Thyroid gland (tissue), 4 donors: ENCODE results near the gene ITGAD.

Experiments
- CTCF ChIP-seq, 6 experiments: fragments of 200-600 bp in 3 of 6; fragments of 450-650 bp in 3 of 6; sonication (generic) in 3 of 6; IDR thresholded peaks; one replicate each; pipeline ENCODE4 v1.5.1; 2016 to 2019; ENCODE audit warnings: antibody characterized with exemption in 6 of 6, mild to moderate bottlenecking in 2 of 6, inconsistent platforms in 1 of 6, moderate library complexity in 1 of 6
- POLR2A ChIP-seq, 2 donors: fragments of 450-650 bp; IDR thresholded peaks; one replicate each; pipeline ENCODE4 v1.6.1; 2017; ENCODE audit warnings: antibody characterized with exemption in 2 of 2, mild to moderate bottlenecking in 2 of 2, moderate library complexity in 1 of 2

DNA sequence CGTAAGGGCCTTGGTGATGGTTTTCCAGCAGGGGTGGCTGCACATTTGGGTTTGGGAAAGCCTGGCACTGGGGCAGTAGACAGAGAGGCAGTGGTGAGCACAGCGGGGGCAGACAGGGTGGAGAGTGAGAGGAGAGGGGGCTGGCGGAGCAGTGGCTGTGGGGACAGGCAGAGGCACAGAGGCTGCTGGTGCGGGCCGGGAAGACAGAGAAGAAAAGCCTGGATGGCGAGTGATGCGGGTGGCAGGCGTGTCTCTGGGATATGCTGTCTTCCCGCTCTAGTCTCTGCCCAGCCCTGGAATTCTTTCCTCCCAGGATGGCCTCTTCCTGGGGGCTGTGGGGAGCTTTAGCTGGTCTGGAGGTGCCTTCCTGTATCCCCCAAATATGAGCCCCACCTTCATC, 16.9 kb downstream of the ITGAD start:
- TF ChIP-seq CTCF (IDR thresholded peaks at IDR 0.05): no peak
- TF ChIP-seq POLR2A (IDR thresholded peaks at IDR 0.05): no peak
